ENCODE measurements around the gene RNF31.
"Not testable (repeated sequence)": the region's sequence is repeated elsewhere in the genome, so short reads cannot be mapped to it uniquely, and the experiment has no call there.

Gene RNF31

DNA sequence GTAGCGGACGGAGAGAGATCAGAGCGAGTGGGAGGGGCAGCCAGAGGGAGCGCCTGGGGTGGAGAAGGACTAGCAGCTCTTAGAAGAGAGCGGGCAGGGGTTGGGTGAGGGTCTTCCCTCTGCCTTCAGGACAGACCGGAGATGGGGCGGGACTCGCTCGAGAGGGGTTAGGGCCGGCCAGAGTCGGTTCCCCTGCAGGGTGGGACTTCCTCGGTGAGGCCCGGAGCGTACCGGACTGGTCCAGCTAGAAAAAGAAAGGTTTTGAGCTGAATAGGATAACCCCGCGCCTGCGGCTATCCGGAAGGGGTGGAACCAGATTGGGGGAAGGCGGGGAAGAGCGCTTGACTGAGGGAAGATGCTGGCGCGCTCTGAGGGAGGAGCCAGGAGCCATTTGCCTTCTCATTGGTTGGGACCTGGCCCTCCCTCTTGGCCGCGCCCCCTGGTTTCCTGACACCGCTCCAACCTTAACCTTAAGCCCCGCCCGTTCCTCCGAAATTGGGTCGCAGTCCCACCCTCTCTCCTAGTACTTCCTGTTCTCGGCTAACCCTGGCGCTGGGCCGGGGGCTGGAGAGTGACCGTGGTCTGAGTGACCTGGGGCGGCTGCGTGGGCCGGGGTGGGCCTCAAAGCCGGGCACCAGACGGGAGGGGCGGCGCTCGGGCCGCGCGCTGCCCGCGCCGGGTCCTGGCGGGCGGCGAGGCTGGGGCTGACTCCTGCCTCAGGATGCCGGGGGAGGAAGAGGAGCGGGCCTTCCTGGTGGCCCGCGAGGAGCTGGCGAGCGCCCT lies at the start of gene RNF31:
TSS of gene RNF31 (plus strand) at position 521 of the 783 bp plus-strand sequence. CDS start at position 722, 201 bp downstream.
- peak; percentile 98 for DNase-seq (ENCODE audit: low spot score)

DNA sequence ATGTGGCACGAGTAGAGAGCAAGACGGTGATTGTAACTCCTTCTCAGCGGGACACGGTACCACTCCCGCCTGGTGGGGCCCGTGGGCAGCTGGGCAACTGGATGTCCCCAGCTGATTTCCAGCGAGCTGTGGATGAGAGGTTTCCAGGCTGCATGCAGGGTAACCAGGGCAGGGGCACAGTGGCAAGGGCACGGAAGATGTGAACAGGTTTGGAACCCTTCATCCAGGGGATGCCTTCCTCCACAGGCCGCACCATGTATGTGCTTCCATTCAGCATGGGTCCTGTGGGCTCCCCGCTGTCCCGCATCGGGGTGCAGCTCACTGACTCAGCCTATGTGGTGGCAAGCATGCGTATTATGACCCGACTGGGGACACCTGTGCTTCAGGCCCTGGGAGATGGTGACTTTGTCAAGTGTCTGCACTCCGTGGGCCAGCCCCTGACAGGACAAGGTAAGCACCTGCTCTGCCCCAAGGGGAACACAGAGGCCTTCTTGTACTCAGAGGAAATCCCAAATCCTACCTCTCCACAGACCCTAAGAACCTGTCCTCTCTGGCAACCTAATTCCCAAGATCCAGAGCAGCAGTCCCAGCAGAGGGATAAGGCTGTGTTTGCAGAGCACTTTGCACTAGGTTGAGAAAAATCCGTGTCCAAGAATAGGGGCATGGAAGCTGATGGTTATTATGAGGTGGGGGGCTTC lies 48.9 kb upstream of the RNF31 start:
- no peak for DNase-seq (ENCODE audit: low spot score)

DNA sequence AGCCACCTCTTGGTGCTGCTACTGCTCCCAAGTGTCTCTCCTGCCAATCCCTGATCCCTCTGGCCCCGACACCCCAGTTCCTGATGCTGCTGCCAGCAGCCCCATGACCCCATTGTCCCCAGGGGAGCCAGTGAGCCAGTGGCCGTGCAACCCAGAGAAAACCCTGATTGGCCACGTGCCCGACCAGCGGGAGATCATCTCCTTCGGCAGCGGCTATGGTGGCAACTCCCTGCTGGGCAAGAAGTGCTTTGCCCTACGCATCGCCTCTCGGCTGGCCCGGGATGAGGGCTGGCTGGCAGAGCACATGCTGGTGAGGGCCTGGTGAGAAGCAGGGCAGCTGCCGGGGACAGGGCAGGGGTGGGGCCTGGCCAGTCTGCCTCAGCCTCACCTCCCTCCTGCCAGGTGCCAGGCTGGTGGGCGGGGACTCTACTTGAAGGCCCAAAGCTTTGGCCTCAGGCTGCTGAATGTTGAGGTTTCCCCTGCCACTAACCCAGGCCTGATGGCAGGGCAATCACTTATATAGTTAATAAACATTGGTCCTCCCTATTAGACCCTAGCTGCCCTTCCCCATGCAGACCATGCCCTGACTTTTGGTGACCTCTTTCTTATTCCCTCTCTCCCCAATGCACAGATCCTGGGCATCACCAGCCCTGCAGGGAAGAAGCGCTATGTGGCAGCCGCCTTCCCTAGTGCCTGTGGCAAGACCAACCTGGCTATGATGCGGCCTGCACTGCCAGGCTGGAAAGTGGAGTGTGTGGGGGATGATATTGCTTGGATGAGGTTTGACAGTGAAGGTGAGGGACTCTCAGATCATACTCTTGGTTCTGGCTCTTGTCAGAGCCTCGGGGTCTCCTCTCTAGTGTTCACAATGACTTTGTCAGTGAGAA lies 48.1 kb upstream of the RNF31 start:
- DNase-seq (ENCODE audit: low spot score) = no peak

DNA sequence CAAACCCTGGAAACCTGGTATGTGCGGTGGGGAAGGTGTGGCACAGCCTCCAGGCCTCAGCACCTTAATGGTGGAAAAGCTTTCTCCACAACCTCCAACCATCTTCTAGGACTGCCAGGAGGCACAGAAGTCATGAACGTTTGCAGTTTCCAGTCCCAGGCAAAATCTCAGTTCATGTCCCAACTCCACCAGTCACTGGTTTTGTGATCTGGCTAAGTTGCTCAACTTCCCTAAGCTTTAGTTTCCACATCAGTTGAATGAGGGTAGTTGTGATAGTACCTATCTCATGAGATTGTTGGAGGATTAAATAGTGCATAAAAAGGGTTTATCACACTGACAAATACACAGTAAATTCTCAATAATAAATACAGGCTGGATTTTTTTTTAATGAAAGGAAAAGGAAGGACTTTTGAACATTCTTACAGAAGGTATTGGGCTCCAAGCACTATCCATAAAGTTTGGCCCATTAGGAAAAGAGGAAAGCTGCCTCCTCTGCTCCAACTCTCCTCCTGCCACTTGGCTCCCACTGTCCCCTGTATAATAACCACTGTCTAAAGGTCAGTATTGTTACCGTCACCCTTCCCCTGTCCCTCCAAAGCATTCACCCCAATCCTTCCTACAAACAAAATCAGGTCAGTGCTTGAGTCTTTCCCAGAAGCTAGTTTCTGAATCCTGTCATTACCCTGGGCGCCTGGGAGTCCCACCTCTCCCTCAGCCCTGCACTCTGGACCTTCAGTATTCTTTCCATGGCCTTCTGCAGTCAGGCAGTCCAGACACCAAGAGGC lies 46.9 kb upstream of the RNF31 start:
- no peak for DNase-seq (ENCODE audit: low spot score)

DNA sequence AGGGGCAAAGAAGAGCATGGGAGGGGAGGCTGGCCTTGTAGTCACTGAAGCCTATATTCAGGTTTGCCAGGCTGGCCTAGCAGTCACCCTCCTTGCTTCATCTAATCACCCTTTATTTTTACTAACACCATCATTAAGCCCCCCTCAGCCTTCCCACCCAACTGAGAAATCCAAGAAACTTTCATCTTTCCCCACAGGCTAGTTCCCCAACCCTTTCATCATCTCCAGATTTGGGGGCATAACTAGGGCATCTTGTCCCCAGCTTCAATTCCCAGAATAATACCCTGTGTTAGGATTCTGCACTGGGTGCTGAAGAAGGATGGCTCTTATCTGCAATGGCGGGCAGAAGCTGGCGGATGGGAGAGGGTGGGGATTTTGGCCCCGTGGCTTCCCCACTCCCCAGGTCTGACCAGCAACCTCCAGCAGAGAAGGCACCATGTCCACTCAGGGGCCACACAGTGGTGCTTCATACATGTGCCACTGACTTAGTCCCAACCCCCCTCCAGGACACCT lies 46.3 kb upstream of the RNF31 start:
- DNase-seq (ENCODE audit: low spot score) = no peak

DNA sequence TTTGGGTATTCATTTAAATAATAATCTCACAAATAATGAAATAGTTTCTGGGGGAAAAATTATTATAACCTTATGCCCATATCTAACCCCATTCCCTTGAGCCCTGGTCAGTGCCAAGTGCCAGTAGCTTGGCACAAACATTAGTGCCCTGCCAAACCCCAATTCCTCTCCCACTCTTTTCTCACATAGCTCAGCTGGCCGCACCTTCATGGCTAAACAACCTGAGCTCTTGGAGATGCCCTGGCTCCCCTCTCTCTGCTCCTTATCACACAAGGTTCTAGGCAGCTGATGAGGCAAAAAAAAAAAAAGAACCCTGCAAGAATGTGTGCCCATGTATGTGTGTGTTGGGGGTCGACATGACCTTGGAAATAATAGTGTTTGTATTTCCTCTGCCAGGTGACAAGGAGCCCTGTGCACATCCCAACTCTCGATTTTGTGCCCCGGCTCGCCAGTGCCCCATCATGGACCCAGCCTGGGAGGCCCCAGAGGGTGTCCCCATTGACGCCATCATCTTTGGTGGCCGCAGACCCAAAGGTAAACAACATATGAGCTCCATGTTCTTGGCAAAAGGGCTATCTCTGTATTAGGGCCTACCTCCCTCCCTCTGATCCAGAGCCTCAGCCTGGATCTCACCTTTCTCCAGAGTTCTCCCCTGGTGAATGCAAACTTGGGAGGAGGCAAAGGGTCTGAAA lies 44.8 kb upstream of the RNF31 start:
- no peak for DNase-seq (ENCODE audit: low spot score)

DNA sequence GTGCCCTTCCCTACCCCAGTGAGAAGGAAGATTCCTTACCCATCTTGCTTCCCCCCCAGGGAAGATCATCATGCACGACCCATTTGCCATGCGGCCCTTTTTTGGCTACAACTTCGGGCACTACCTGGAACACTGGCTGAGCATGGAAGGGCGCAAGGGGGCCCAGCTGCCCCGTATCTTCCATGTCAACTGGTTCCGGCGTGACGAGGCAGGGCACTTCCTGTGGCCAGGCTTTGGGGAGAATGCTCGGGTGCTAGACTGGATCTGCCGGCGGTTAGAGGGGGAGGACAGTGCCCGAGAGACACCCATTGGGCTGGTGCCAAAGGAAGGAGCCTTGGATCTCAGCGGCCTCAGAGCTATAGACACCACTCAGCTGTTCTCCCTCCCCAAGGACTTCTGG lies 43.8 kb upstream of the RNF31 start:
- DNase-seq (ENCODE audit: low spot score) = no peak

DNA sequence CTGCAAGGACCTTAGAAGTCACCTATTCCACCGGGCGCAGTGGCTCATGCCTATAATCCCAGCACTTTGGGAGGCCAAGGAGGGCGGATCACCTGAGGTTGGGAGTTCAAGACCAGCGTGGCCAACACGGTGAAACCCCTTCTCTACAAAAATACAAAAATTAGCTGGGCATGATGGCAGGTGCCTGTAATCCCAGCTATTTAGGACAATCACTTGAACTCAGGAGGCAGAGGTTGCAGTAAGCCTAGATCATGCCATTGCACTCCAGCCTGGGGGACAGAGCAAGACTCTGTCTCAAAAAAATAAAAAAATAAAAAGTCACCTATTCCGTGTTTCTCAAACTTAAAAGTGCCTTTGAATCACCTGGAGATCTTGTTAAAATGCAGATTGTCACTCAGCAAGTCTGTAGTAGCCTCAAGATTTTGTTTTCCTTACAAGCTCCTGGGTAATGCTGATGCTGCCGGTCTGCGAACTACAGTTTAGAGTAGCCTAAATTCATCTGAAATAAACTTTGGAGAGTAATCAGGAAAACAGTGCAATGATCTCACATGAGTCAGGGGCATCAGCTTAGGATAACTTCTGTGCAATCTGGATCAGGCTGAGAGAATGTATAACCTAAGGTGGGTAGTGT lies 41.6 kb upstream of the RNF31 start:
- DNase-seq (ENCODE audit: low spot score) = not testable (repeated sequence)

DNA sequence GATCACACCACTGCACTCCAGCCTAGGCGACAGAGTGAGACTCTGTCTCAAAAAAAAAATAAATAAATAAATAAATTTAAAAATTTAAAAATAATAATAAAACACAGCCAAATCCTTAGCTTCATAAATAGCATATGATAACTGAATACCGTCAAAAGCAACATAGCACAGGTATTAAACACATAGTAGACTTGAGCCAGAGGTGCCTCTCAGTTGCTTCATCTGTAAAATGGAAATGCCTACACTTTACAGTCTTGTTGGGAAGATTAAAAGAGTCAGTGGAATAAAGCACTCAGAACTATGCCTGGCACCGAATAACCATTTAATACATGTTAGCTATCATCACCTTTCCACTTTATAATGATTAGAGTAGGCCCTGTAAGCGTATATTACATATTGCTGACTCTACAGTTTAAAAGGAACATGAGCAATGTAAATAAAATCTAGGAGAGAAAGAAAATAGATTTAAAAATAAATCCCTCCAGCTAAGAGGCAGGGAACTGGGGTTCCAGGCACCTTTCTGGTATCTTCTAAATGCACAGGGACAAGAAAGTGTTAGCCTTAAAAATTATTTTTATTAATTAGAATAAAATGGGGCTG lies 40.5 kb upstream of the RNF31 start:
- DNase-seq (ENCODE audit: low spot score) = no peak

DNA sequence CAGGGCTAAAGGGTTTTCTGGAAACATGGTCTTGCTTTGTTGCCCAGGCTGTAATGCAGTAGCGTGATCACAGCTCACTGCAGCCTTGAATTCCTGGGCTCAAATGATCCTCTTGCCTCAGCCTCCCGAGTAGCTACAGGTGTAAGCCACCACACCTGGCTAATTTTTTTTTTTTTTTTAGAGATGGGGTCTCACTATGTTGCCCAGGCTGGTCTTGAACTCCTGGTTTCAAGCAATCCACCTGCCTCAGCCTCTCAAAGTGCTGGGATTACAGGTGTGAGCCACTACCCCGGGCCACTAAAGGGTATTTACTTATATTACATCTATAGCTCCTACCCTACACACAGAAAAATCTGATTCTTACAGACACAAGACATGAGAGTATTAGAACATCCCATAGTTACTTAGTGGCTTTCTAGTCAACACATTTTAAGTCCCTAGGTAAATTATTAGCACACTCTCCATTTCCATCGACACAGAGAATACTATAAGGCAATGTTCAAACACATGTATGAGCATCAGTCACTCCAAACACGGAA lies 38.9 kb upstream of the RNF31 start:
- DNase-seq (ENCODE audit: low spot score) = no peak

DNA sequence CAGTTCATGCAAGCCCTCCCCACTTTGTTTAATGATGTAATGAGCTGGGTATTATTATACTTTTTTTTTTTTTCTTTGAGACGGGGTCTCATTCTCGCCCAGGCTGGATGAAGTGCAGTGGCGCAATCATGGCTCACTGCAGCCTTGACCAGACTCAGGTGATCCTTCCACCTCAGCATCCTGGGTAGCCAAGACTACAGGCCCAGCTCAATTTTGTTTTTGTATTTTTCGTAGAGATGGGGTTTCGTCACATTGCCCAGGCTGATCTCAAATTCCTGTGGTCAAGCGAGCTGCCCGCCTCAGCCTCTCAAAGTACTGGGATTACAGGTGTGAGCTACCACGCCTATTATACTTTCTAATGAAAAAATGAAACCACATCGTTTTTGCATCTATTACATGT lies 37.2 kb upstream of the RNF31 start:
- no peak for DNase-seq (ENCODE audit: low spot score)

DNA sequence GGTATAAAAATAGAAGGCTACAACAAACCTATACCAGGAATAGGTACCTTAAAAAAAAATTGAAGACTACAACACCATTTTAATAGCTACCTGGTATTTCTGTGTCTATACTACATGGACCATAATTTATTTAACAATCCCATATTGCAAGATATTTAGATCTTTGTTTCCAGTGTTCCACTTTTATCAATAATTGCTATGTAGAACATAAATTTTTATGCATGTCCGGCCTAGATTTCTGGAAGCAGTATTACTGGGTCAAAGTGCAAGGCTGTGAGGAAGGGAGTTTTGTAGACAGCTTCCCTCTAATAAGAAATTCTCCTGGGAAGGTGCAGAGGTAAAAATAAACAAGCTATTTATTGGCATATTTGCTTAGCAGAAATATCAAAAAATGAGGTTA lies 36.8 kb upstream of the RNF31 start:
- no peak for DNase-seq (ENCODE audit: low spot score)

DNA sequence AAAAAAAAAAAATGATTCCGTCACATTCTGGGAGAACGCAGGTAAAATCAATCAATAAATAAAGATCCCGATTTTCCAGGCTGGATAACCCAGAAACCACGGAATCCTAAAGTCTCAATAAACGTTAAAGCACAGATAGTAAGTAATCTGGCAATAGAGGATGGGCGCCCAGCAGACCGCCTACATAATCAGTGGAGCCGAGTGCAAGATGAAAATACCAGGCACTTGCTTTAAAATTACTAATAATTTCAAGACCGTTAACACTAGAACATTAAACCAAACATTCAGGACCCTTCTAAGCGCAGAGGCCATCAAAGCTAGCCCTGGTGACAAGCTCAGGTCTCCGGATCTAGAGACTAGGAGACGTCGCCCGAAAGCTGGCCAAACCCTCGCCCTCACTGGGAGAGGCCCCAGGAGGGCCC lies 33.9 kb upstream of the RNF31 start:
- DNase-seq (ENCODE audit: low spot score) = no peak

DNA sequence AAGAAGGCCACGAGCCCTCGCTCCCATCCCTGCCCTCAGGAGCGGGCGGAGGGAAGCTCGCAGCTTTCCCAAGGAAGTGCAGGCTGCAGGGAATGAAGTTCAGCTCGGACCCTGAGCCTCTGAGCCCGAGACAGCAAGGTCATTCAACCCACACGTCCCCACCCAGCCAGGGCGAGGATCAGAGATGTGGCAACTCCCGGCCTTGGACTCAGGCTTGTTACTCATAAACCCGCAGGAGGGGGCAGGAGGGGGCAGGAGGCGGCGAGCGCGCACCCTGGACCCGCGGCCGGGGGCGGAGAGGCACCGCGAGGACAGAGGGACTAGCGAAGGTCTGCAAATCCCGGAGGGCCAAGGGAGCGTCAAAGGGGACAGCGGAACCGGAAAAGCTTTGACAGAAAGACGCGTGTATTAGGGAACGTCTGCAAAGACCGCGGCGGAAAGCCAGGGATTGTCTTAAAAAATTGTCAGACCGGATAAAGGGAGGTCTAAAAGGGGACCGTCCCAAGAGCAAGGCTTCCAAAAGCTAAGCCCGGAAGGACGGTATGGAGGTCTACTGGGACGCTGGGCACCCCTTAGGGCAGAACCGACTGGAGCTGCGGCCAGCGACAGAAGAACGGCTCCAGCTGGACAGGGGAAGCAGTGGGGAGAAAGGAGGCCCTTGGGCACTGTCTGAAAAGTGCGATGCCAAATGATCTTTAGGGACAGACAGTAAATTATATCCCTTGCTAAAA lies 33.3 kb upstream of the RNF31 start:
- peak; percentile 75 for DNase-seq (ENCODE audit: low spot score)

DNA sequence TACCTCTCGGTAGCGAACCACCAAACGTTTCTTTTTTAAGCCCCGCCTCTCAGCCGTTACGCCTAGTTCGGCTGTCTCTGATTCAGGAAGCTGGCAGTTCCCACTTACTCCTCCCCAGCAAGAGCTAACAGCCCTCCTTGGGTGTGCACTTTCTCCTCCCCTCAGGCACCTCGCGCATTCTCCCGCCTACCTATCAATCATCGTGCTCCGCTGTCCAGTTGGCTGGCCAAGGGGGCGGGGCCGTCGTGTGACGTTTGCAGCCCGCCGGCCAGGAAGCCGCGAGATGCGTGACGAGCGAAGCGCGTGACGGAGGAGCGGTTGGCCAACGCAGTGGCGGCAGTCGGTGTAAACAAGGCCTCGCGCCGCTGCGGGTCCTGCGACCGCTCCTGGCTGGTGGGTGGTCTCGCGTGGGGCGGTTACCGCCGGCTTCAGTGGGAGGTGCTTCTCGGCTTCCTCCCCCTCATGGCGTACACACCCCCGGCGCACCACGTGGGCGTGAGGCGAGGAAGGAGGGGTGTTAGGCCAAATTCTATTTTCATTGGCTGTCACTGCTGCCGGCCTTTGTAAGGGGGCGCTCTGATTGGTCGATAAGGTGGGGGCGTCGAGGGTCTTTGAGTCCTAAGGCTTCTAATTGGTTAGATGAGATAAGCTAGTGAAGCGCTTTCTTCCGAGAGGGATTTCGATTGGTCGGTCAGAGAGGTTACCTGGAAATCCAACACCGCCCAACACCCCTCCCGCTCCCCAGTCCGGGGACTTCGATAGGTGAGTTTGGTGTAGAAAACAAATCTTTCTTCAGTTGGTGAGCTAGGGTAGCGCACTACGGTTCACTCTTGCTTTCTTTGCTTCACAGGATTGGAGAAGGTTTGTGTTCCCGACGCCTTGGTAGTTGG lies 32.5 kb upstream of the RNF31 start, which contains the start of the genes DCAF11 and NRL:
TSS of gene DCAF11 (plus strand) at position 246 of the 890 bp plus-strand sequence. CDS start 818 bp downstream, outside the sequence.
TSS of gene NRL (minus strand) at position 418 of the 890 bp plus-strand sequence. CDS start 32,101 bp downstream, outside the sequence.
- peak; percentile 100 for DNase-seq (ENCODE audit: low spot score)

DNA sequence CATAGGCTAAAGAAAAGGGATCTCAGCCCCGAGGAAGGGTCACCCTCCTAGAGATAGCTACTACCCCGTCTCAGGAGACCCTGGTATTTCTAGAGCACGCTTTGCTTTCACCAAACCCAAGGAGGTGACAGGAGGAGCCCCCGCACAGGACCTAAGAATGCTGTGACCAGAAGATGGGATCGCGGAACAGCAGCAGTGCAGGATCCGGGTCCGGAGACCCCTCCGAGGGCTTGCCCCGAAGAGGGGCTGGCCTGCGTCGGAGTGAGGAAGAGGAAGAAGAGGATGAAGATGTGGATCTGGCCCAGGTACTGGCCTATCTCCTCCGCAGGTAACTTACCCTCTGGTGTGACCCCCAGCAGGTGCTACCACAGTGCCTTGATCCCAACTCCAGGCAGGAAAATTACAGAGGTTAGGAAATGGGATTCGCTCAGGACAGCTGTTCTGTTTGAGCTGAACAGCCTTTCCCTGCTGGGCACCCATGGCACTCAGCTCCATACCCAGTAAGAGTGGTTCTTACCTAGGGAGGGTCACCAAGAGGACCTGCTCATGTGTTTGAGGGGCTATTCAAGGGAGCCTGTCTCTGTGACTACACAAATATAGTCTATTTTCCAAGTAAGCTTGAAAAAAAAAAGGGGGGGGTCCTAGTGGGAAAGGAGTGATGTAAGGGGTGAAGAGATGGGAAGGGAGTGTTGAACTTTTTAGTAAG lies 31.7 kb upstream of the RNF31 start:
- DNase-seq (ENCODE audit: low spot score) = no peak

Measured in hematopoietic multipotent progenitor cell treated with erythropoietin and hydrocortisone succinate and interleukin-3 and kit ligand, for 15 days (in vitro differentiated cells).